HEK293T (cell line): ENCODE data around the gene MASP1.

Experiments
- CTCF ChIA-PET: fragments of 350-600 bp; formaldehyde crosslinking; extraction: SDS; loops from one replicate; lab custom pipeline; 2021; ENCODE audit warnings: antibody characterized with exemption, inconsistent platforms; lab: Yijun Ruan, JAX
- POLR2A ChIA-PET: fragments of 350-600 bp; formaldehyde crosslinking; extraction: SDS; loops from one replicate; lab custom pipeline; 2020; ENCODE audit warnings: antibody characterized with exemption, inconsistent platforms; lab: Yijun Ruan, JAX
- DNase-seq: peaks from one replicate; pipeline ENCODE4 v3.0.0; 2012; ENCODE audit warnings: mixed read lengths; ENCODE audit errors: extremely low spot score
- ARNT ChIP-seq: fragments of 450-650 bp; IDR thresholded peaks from 2 replicates; pipeline ENCODE4 v1.6.1; 2017; ENCODE audit warnings: mild to moderate bottlenecking
- BHLHE40 ChIP-seq: fragments of 450-650 bp; IDR thresholded peaks from 2 replicates; pipeline ENCODE4 v1.6.1; 2016; ENCODE audit warnings: mild to moderate bottlenecking, moderate library complexity, borderline replicate concordance
- CTBP1 ChIP-seq: fragments of 450-650 bp; IDR thresholded peaks from 2 replicates; pipeline ENCODE4 v1.6.1; 2016; ENCODE audit warnings: borderline replicate concordance
- ELF4 ChIP-seq: fragments of 450-650 bp; IDR thresholded peaks from 2 replicates; pipeline ENCODE4 v1.6.1; 2017; ENCODE audit warnings: antibody characterized with exemption
- FOXA1 ChIP-seq: fragments of 450-650 bp; IDR thresholded peaks from 2 replicates; pipeline ENCODE4 v1.6.1; 2016; ENCODE audit warnings: mild to moderate bottlenecking
- FOXK2 ChIP-seq: fragments of 450-650 bp; IDR thresholded peaks from 2 replicates; pipeline ENCODE4 v1.6.1; 2016; ENCODE audit warnings: mild to moderate bottlenecking
- FOXM1 ChIP-seq: fragments of 450-650 bp; IDR thresholded peaks from 2 replicates; pipeline ENCODE4 v1.6.1; 2017; ENCODE audit warnings: mild to moderate bottlenecking, borderline replicate concordance
- HDGF ChIP-seq: fragments of 450-650 bp; IDR thresholded peaks from 2 replicates; pipeline ENCODE4 v1.6.1; 2017; ENCODE audit warnings: antibody characterized with exemption, borderline replicate concordance
- L3MBTL2 ChIP-seq: fragments of 450-650 bp; conservative IDR thresholded peaks from 2 replicates; pipeline ENCODE4 v1.6.1; 2016; ENCODE audit warnings: mild to moderate bottlenecking
- LEF1 ChIP-seq: fragments of 450-650 bp; IDR thresholded peaks from 2 replicates; pipeline ENCODE4 v1.6.1; 2017; ENCODE audit warnings: mild to moderate bottlenecking, borderline replicate concordance
- NFRKB ChIP-seq: fragments of 450-650 bp; IDR thresholded peaks from 2 replicates; pipeline ENCODE4 v1.6.1; 2016; ENCODE audit warnings: mild to moderate bottlenecking, moderate library complexity
- SP1 ChIP-seq: fragments of 450-650 bp; IDR thresholded peaks from 2 replicates; pipeline ENCODE4 v1.6.1; 2017
- SUZ12 ChIP-seq: fragments of 450-650 bp; IDR thresholded peaks from 2 replicates; pipeline ENCODE4 v1.6.1; 2016; ENCODE audit warnings: mild to moderate bottlenecking
- TARDBP ChIP-seq: fragments of 450-650 bp; IDR thresholded peaks from 2 replicates; pipeline ENCODE4 v1.6.1; 2016
- ZNF384 ChIP-seq: fragments of 450-650 bp; IDR thresholded peaks from 2 replicates; pipeline ENCODE4 v1.6.1; 2016
- TF ChIP-seq, protein P1 (sequence below): fragments of 450-650 bp; IDR thresholded peaks from 2 replicates; pipeline ENCODE4 v1.6.1; 2016

The MASP1 gene

DNA sequence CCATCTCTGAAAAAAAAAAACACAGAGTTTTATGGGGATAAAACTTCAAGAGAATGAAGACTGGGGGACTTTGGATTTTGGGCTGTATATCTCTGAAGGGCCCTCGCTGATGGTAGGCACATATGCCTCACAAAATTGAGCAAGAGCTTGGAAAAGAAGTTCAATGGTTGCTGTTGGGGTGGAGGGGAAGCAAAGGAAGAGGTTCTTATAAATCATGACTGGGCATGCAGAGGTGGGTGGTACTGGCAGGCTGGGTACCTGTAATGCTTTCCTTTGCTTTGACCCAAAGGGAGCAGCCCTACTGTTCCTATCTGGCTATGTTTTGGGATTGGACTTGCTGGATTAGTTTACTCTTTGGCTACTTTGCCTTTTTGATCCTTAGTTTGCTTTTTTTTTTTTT lies 100.3 kb downstream of the MASP1 start:
- CTCF ChIA-PET, result no interaction called here
- DNase-seq, result no peak
- POLR2A ChIA-PET, result no interaction called here
- no peak for TF ChIP-seq ARNT
- no peak for TF ChIP-seq SUZ12
- no peak for TF ChIP-seq ELF4
- TF ChIP-seq FOXM1, result no peak
- TF ChIP-seq BHLHE40, result no peak
- no peak for TF ChIP-seq NFRKB
- no peak for TF ChIP-seq HDGF
- TF ChIP-seq CTBP1, result no peak
- TF ChIP-seq TARDBP, result no peak
- TF ChIP-seq LEF1, result no peak
- TF ChIP-seq FOXK2, result no peak
- no peak for TF ChIP-seq ZNF384

DNA sequence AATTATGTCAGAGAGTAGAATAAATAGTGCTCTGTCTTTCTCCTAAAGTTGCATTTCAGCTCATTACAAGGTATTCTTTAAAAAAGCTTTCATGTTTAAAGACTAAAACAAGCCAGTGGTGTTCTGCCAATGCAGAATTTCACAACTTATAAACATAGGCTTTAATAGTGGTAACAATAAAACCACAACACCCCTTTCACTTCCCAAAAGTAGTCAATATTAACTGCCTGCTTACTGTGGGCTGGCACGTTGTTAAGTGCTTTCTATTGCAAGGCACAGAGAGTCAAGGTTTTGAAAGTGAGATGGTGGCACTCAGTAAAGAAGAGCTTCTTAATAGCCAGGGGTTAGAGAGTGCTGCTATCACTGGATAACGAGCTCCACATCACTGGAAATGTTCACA lies 102.6 kb downstream of the MASP1 start:
- ChIA-PET CTCF (no interaction called here), POLR2A (no interaction called here)
- DNase-seq, result no peak
- TF ChIP-seq LEF1 (no peak), TARDBP (no peak), FOXM1 (no peak), L3MBTL2 (no peak), ELF4 (no peak), SUZ12 (no peak), FOXA1 (no peak), ZNF384 (no peak), SP1 (no peak), CTBP1 (no peak), NFRKB (no peak), ARNT (no peak), HDGF (no peak), BHLHE40 (no peak), FOXK2 (no peak)
- TF ChIP-seq, protein P1, sequence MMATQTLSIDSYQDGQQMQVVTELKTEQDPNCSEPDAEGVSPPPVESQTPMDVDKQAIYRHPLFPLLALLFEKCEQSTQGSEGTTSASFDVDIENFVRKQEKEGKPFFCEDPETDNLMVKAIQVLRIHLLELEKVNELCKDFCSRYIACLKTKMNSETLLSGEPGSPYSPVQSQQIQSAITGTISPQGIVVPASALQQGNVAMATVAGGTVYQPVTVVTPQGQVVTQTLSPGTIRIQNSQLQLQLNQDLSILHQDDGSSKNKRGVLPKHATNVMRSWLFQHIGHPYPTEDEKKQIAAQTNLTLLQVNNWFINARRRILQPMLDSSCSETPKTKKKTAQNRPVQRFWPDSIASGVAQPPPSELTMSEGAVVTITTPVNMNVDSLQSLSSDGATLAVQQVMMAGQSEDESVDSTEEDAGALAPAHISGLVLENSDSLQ, result no peak

DNA sequence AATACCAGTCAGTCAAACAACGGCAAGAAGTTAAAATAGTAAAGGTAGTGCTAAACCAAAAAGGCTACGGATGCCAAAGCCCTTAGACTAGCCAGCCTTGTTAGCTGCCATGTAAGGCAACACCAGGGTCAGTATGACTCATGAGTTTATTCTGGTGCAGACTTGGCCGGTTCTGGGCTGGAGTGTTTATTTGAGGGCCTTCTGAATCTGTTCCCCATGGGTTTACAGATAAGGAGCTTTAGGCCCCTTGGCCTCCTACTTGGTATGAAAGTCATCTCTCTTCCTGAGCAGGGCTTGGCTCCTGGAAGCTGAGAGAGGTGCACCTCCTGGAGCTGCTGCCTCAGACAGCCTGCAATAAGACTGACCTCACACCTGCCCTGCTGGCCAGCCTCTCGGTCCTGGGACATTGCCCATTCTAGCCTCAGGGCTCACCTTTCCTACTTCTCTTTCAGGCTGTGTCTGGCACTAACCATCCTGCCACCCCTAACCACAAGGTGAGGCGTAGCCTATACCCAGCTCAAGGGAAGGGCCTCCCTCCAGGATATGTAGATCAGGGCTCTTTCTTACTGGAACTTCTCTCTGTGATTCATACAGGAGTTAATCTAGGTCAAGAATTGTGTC lies 104.6 kb downstream of the MASP1 start:
- ChIA-PET POLR2A (no interaction called here), CTCF (no interaction called here)
- DNase-seq, result no peak
- TF ChIP-seq HDGF (no peak), TARDBP (no peak), ELF4 (no peak), SUZ12 (no peak)

DNA sequence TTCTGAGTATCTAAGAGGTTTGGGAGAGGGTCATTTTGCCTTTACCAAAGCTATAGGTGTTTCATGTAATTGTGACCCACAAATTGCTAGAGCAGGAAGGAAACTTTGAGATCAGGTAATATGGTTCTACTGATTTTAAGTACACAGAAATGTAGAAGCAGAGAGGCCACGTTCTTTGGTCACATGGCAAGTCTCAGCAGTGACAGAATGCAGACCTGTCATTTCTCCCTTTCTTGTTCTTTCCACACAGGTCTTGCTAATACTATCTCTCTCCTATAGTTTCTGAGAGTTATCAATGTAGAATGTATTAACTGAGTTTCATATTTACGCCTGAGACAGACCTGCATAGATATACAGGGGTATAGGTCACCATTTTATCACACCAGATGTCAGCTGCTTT lies 105.2 kb downstream of the MASP1 start:
- POLR2A ChIA-PET, result no interaction called here
- TF ChIP-seq SUZ12 (no peak), BHLHE40 (no peak), ARNT (no peak), L3MBTL2 (no peak), TARDBP (no peak), ELF4 (no peak), ZNF384 (no peak), NFRKB (no peak)
- no peak for DNase-seq
- CTCF ChIA-PET, result no interaction called here

DNA sequence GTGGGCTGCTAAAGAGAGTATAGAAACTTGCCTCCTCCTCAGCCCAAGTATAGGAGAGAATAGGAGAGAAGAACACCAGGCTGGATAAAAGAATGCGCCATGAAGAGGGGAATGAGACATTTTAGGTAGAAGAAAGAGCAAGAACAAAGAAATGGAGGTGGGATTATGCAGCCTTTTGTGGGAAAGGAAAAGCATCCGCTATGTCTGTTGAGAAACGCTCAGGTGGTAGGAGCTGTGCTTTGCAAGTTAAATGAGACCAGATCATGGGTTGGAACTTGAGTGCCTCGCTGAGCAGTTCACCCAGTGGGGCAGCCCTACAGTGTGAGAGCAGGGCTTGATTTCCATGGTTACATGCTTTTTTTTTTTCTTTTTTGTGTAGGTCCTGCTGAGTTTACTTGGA lies 105.8 kb downstream of the MASP1 start:
- ChIA-PET POLR2A (no interaction called here), CTCF (no interaction called here)
- DNase-seq, result no peak
- no peak for TF ChIP-seq SUZ12
- TF ChIP-seq ARNT, result no peak
- no peak for TF ChIP-seq BHLHE40
- TF ChIP-seq FOXK2, result no peak
- no peak for TF ChIP-seq L3MBTL2
- no peak for TF ChIP-seq SP1
- TF ChIP-seq CTBP1, result no peak
